Activated CD4-positive, alpha-beta T cell treated with anti-CD3 and anti-CD28 coated beads for 24 hours (primary cell): ENCODE data around the gene ASPA.
"Not testable (repeated sequence)": the region's sequence is repeated elsewhere in the genome, so short reads cannot be mapped to it uniquely, and the experiment has no call there.

Experiments
- DNase-seq, 2 donors: peaks; one replicate each; pipeline ENCODE4 v3.0.0-alpha.2; 2020; ENCODE audit warnings: low read depth in 2 of 2

The ASPA gene

DNA sequence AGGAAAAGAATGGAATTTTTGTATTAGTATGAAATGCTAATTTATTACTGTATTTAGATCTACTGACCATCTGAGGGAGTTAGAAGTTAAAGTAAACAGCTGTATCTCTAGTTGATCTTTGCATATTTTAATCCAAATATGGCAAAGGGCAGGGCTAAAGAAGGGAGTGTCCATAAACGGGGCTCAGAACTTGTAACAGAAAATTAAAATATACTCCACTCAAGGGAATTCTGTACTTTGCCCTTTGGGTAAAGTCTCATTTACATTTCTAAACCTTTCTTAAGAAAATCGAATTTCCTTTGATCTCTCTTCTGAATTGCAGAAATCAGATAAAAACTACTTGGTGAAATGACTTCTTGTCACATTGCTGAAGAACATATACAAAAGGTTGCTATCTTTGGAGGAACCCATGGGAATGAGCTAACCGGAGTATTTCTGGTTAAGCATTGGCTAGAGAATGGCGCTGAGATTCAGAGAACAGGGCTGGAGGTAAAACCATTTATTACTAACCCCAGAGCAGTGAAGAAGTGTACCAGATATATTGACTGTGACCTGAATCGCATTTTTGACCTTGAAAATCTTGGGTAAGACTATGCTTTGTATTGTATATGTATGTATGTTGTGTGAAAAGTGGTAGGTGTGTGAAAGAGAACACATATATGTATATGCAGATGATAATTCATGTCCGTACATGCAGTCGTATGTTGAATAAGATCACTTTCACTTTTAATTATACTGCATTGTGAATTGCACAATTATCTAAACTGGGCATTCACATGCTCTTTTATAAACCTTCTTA is at the start of gene ASPA:
TSS of gene ASPA (plus strand) at position 186 of the 799 bp plus-strand sequence. CDS start at position 349, 163 bp downstream.
- DNase-seq, result no peak

DNA sequence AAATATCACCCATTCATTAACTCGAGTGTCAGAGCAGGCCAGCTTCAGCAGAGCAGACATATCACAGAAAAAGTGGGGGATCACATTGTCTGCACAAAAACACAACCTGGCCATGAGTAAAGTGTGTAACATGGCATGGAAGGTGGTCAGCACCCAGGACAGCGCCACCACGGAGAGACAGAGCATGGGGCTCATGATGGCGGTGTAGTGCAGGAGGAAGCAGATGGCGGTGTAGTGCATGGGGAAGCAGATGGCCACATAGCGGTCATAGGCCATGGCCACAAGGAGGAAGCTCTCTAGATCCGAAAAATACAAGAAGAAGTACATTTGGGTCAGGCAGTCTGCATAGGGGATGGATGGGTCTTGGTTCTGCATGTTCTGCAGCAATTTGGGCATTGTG is 42.6 kb upstream of the ASPA start:
- not testable (repeated sequence) for DNase-seq

DNA sequence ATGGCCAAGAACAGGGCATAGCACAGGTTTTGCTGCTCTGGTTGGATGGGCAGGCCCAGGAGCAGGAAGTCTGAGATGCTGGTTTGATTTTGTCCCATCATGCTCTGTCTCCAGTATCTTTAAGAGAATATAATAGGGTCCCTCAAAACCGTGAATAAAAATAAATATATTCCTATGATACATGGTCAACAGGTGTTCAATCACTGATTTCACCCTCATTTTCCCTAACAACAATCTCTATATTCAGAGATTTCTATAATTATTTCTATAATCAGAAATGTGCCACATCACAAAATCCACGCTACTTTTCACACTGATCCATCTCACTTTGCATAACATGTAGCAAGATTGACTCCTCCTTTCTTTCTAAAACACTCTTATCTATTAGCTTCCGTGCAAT is 42.1 kb upstream of the ASPA start, which contains the start of gene OR1E2:
TSS of gene OR1E2 (minus strand) at position 101 of the 400 bp plus-strand sequence. CDS start at position 101, 0 bp downstream.
- DNase-seq, result no peak

DNA sequence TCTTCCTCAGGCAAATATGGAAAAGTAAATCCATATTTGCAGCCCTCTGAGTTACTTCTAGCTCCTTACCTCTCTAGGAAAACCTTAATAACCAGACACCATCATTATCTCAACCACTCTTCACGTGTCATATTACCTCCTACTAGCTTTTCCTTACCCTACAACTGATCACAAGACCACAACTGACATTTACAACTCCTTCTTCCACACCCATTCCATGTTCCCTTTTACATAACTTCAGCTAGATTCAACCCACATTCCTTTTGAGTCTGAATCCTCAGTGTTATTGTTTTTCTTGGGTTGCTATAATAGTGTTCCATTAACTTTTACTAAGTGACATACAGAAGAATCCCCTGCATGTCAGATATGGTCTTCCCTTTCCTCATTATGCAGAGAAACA is 37.4 kb upstream of the ASPA start:
- no peak for DNase-seq

DNA sequence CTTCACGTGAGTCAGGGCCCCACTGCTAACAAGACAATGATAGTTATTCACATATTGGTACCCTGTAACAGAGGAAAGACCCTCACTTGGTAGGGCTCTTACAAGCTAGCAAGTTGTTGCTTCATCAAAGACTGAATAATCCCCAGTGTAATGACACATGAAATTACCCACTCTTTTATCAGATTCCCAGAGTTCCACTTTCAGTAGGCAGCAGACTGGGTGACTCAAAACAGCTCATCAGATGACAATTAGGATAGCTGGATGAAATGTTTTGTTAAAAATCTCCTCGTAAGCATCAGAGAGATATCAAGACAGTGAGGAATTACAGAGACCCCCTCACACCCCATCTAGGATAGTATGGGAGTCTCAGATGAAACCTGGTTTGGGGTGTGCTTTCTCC is 35.3 kb upstream of the ASPA start:
- no peak for DNase-seq

DNA sequence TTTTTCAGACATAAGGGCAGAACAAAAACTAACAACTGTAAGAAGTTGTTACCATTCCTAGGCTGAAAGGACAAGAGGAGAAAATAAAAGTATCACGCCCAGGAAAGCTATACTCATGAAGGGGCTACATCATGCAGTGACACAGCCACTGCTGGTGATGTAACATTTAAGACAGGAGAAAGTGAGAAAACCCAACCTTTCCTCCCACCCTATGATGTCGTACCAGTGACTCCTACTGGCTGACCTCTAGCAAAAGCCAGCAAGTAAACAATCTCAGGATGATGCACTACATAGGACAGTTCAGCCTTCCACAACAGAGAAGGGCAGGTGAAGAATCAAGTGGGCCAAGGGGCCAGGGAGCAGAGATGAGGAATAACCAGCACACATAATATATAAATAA is 28.2 kb upstream of the ASPA start:
- DNase-seq, result no peak

DNA sequence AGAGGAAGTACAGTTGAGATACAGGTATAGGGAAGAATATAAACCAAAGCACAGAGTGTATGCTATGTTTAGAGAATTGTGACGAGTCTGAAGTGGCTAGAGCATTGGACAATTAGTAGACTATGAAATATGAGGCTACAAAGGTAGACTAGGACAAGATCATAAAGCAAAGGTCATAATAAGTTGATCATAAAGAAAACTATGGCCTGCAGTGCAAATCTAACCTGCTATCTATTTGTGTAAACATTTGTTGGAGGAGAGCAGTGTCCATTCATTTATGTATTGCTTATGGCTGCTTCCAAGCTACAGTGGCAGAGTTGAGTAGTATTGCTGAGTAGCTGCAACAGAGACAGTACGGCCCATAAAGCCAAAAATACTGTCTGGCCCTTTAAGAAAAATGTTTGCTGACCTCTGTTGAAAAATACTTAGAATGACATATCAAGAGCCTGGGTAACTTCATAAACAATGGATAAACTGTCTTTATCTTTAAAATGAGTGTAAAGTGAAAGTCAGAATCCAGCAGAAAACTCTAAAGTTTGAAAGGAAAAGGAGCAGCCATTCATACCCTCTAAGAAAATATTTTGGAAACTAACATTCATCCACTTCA is 27.6 kb upstream of the ASPA start:
- DNase-seq, result no peak

DNA sequence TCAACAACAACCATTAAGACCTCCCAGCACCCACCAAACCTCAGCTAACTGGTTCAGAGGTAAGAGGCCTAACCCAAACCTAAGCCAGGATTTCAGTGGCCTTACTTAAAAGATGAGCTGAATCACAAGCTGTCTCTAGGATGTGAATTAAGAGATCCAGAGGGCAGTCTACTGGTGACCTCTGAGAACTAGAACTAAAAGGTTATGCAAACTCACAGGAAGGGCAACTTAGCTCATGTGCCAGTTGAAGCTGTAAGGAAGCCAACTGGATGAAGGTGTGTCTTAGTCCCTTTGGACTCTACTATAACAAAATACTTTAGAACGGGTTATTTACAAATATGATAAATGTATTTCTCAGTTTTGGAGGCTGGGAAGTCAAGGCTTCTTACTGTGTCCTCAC is 9.4 kb upstream of the ASPA start:
- DNase-seq, result not testable (repeated sequence)

DNA sequence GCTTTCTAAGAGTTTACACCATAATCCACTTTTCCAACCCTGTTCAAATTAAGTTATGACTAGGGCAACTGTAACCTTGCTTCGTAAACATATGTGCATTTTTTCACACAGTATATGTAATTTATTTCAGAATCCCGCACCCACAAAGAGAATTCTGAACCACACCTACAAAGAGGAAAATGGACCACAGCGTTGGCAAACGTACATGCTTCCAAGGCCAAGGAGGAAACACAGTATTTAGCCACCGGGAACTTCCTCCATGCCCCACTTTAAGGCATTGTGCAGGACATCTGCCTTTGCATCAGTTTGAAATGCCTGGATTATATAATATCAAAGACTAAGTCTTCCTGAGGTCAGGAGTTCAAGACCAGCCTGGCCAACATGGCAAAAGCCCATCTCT is 6.3 kb upstream of the ASPA start:
- DNase-seq, result no peak

DNA sequence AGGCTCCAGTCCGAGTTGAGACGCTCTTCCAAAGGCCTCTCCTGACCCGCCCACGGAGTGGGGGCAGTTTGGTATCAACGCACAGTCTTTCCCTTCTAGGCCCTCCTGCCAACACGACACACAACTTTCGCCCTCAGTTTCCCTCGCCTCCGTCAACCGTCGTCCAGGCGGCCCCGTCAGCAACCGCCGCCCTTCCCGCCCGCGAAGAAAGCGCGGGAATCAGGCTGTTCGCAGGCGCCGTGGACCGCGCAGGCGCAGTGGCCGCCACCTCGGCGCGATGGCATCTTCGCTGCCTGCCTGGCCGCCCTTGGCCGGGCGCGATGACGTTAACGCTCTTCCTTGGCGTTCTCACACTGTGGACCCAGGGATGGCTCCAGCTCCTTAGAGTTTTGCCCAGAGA is 4.2 kb upstream of the ASPA start, which contains the start of gene SPATA22:
TSS of gene SPATA22 (minus strand) at position 221 of the 400 bp plus-strand sequence. CDS start 2,494 bp downstream, outside the sequence.
- DNase-seq, result no peak

DNA sequence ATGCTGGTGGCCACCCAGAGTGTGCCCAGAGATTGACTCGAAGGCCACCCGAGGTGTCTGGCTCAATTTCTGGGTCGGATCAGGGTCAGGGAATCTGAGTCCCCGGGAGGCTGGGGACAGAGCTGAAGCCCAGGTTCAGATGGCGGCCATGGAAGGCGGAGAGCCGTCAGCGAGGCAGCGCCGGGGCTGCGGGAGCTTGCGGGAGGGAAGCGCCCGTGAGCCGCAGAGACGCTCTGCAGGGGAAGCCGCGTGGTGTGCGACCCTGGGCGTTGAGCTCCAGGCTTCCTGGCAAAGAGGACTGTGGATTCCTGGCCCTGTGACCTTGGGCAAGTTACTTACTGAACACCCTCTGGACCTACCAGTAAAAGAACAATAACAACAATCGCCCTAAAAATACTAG is 3.7 kb upstream of the ASPA start:
- no peak for DNase-seq

DNA sequence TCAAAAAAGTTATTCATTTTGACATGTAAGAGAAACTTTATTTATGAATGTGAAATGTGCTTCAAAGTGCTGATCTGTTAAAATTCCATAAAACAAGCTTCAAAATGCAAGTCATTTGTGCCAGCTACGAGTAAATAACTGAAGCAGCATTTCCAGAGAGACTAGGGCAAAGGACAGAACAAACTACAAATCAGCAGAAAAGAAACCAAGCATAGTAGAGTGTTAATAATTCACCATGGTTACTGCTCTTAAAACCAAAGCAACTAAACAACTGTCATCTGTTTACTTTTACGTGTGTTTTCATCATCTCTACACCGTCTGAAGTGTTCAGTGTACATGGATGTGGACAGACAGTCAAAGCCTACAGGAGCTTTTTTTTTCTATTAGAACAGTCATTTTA is 1.6 kb upstream of the ASPA start:
- no peak for DNase-seq

DNA sequence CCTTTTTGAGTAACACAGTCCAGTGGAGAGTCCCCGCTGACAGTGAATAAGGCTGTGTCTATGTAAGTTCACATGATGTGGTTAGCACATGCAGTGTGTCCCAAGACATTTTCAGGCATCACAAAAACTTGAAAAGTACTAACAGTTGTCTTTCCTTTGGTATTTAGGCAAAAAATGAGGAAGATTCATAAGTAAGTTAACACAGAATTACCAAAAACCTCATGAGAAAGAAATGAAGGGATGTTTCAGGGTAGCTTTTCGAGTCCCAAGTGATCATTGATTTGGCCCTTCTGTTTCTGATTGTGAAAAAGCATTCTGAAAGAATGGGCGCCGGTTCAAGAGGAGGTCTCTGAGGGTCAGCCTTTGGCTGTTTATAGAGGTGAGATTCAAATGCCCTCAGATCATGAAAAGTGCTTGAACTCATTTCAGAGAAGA is 529 bp upstream of the ASPA start:
- no peak for DNase-seq

DNA sequence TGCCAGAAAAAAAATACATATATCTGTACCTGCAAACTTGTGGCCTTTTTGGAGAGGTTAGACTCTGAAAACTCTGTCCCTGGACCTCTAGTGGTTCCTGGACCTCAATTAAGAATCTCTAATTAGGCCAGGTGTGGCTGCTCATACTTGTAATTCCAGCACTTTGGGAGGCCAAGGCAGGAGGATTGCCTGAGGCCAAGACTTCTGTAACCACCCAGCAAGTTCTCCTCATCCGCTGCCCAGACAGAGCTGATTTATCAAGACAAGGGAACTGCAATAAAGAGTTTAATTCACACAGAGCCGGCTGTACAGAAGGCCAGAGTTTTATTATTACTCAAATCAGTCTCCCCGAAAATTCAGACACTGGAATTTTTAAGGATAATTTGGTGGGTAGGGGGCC is 4.2 kb downstream of the ASPA start:
- DNase-seq, result no peak

DNA sequence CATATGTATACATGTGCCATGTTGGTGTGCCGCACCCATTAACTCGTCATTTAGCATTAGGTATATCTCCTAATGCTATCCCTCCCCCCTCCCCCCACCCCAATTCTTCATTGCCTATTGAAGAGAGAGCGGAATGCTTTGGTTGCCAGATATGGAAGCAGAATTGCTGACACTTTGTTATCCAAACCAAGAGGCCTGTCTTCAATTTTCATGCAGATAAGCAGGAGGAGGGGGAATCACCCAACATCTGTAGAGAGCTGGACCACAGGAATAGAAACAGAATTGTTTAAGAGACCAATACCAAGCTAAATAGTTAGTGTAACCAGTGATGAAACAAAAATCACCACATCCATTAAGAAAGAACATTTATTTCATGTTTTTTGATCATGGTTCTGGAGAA is 7.1 kb downstream of the ASPA start:
- DNase-seq, result no peak

DNA sequence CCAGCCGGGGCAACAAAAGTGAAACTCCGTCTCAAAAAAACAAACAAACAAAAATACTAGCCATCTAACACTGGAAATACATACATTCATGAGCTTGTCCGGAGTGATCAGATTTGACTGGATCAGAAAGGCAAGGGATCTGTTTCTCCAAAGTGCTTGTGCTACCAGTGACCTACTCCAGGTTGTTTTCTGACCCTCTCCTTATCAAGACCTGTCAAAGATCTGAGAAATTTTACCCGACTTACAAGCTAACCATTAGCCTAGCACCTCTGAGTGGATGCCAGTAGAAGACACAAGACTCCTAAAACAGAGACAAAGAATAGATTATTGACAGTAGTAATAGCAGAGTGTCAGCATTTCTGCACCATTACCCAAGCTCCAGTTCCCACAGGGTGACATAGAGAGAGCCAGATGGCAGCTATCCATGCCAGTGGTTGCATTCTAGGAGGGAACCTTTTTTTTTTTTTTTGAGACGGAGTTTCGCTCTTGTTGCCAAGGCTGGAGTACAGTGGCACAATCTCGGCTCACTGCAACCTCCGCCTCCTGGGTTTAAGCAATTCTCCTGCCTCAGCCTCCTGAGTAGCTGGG is 9.8 kb downstream of the ASPA start:
- DNase-seq, result no peak

DNA sequence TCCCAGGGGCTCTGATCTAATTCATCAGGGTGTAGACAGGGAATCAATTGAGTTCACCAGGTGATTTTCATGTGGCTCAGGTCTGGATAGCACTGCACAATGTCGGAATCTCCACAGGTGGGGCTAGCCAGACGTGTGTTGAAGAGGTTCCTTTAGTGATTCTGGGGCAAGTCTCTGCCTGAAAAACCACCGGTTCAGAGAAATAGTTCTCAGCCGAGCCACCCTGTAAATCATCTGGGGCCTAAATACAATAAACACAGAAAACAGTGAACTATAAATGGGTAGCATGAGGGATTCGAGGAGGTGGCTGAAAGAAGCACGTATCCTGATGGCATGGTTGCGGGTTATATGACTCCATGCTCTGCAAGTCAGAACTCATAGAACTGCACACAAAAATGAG is 21.3 kb downstream of the ASPA start:
- DNase-seq, result no peak

DNA sequence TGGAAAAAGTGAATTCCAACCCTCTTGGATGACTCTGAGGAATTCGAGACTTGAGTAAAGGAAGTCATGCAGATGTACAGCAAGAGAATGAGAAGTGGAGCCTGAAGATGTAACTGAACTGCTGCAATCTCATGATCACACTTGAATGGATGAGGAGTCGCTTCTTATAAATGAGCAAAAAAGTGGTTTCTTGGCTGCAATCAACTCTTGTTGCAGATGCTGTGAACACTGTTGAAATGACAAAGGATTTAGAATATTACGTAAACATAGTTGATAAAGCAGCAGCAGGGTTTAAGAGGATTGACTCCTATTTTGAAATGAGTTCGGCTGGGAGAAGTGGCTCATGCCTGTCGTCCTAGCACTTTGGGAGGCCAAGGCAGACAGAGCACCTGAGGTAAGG is 25.5 kb downstream of the ASPA start:
- DNase-seq, result no peak

DNA sequence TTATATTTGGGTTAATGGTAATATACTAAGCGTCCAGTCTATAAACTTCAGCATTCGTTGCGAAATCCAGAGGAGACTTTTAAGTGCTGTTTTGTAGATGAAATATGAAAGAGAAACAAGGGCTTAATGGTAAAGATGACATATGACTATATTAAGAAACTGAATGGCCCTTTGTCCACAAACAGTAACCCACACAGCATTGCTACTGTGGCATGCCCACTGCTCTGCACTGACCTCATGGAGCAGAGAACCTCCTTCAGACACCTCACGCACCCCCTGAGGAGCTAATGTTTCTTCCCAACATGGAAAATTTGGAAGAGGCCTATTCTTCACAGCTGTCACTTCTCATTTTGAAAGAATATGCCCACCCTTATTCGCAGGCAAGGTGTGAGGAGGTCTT is 26.7 kb downstream of the ASPA start:
- no peak for DNase-seq

DNA sequence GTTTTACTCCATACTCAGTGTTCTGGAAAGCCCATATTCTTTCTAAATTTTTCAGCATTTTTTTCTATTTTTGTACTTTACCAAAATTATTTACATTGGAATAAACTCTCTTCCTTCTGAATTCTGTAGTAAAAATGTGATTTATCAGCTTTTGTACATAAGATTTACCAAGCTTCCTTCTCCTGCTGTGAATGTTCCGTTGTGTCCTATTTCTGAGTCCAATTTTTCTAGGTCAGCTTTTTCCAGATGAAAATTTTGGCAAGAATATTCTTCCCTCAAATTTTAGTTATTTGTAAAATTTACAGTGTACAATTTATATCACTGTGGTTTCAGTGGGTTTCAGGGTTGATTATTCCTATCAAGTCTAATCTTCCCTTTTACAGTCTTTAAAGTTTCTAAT is 27.5 kb downstream of the ASPA start:
- DNase-seq, result no peak

DNA sequence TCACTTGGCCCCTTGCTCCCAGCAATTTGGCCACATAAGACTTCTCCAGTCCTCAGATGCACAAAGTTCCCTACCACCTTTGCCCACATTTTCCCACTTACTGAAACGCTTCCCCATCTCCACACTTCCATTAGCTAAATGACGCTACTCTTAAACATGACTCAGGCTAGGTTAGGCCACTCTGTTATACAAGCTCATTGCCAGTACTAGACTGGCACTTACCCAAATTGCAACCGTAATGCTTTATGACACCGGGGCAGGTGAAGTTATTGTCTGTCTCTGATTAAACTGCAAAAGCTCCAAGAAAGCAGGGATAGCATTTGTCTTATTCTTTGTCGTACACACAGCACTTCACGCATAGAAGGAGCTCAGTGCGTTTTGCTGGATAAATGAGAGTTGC is 29.2 kb downstream of the ASPA start:
- DNase-seq, result no peak

DNA sequence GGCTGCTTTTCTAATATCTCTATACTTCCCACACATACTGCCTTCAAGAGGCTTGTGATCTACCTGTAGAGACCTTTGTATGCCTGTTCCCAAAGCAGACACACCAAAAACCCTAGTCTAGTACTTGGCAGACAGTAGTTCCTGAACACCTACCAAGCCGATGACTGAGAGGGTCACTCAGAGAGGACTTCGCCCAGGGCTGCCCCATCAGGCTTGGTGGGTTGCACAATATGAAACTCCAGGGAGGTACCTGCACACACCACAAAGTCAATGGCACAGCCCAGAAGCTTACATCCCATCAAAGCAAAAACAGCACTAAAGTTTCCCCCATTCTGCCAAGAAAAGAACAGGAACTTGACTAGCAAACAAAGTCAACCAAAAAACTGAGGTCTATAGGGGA is 30.3 kb downstream of the ASPA start:
- DNase-seq, result no peak

DNA sequence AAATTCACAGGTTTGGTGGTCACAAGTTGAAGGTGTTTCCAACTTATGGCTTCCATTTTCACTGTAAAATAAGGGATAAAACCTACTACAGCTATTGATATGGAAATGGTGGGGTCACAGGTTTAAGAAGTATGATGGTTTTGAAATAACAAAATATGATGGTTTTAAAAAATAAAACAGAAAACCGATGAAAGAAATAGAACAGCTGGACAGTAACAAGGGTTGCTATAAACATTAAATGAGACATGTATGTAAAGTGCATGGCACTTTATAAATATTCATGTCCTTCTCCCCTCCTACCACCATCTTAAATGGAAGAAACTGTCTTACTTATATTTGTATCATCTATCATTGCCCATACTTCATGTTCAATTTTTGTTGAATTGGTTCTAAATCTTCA is 31.3 kb downstream of the ASPA start:
- DNase-seq, result no peak
